Mesodermal cell (in vitro differentiated cells): ENCODE results near the gene EPHB1.

Experiments
- H3K27ac ChIP-seq: 2 replicates; pipeline ENCODE4 v1.7.0; 2013; ENCODE audit warnings: mild to moderate bottlenecking, low read depth, low read length, moderate library complexity; ENCODE audit not compliant: severe bottlenecking
- H3K36me3 ChIP-seq: 2 replicates; pipeline ENCODE4 v1.7.1; 2013; ENCODE audit warnings: mild to moderate bottlenecking, low read length, moderate library complexity; ENCODE audit not compliant: control insufficient read depth, insufficient read depth
- H3K4me1 ChIP-seq: one replicate; pipeline ENCODE4 v1.7.1; 2013; ENCODE audit warnings: mild to moderate bottlenecking, low read length; ENCODE audit not compliant: insufficient read depth, control insufficient read depth, poor library complexity, severe bottlenecking
- H3K4me3 ChIP-seq: 2 replicates; pipeline ENCODE4 v1.7.0; 2013; ENCODE audit warnings: low read length, control low read depth, mild to moderate bottlenecking; ENCODE audit not compliant: insufficient read depth, poor library complexity, severe bottlenecking; ENCODE audit errors: extremely low read depth
- H3K9me3 ChIP-seq: 2 replicates; pipeline ENCODE4 v1.7.1; 2013; ENCODE audit warnings: mild to moderate bottlenecking, low read length, moderate library complexity; ENCODE audit not compliant: control insufficient read depth
- WGBS, 2 experiments: methylation state at CpG; one replicate each; pipeline ENCODE4 v1.1.5; 2013; ENCODE audit warnings: missing lambda C conversion rate in 2 of 2; ENCODE audit not compliant: insufficient coverage in 2 of 2; 5-methylcytosine and 5-hydroxymethylcytosine counted together

Gene EPHB1

GRCh38 chr3:134905647-134905935 lies 110.5 kb downstream of the EPHB1 start:
- no peak overlapping the region for H3K27ac ChIP-seq
- no peaks in the 10 kb centered on the region for H3K4me1 ChIP-seq
- no peak overlapping the region for H3K4me3 ChIP-seq
- no peaks in the 10 kb centered on the region for H3K36me3 ChIP-seq
- no peaks in the 10 kb centered on the region for H3K9me3 ChIP-seq
- WGBS, 2 experiments, result 94 to 95% methylated on average over 2 of the region's 2 CpGs

GRCh38 chr3:134908271-134908670 lies 113.2 kb downstream of the EPHB1 start:
- Histone ChIP-seq H3K9me3 (no peaks in the 10 kb centered on the region), H3K27ac (no peak overlapping the region), H3K4me1 (no peaks in the 10 kb centered on the region), H3K36me3 (no peaks in the 10 kb centered on the region), H3K4me3 (no peak overlapping the region)
- WGBS, 2 experiments, result 73 to 80% methylated on average over 1 to 2 of the region's 2 CpGs

GRCh38 chr3:134910026-134910425 lies 115.0 kb downstream of the EPHB1 start:
- WGBS, 2 experiments, result 93 to 100% methylated on average over 1 to 2 of the region's 2 CpGs
- H3K27ac ChIP-seq, result no peak overlapping the region
- no peak overlapping the region for H3K4me3 ChIP-seq
- no peaks in the 10 kb centered on the region for H3K36me3 ChIP-seq
- no peaks in the 10 kb centered on the region for H3K9me3 ChIP-seq
- H3K4me1 ChIP-seq, result no peaks in the 10 kb centered on the region

GRCh38 chr3:134911586-134912548 lies 116.8 kb downstream of the EPHB1 start:
- 95% methylated on average over 9 to 10 of the region's 11 CpGs for WGBS, 2 experiments
- Histone ChIP-seq H3K36me3 (no peaks in the 10 kb centered on the region), H3K27ac (no peak overlapping the region), H3K4me3 (no peak overlapping the region), H3K9me3 (no peaks in the 10 kb centered on the region), H3K4me1 (no peaks in the 10 kb centered on the region)

- no peak overlapping the region for H3K4me3 ChIP-seq
- 92 to 94% methylated on average over 24 to 31 of the region's 37 CpGs for WGBS, 2 experiments
- no peak overlapping the region for H3K27ac ChIP-seq
- no peaks in the 10 kb centered on the region for H3K9me3 ChIP-seq
- no peaks in the 10 kb centered on the region for H3K36me3 ChIP-seq
- no peaks in the 10 kb centered on the region for H3K4me1 ChIP-seq
Observed at GRCh38 chr3:134916276-134916961, 121.4 kb downstream of the EPHB1 start.

GRCh38 chr3:134917631-134918030 lies 122.6 kb downstream of the EPHB1 start:
- H3K36me3 ChIP-seq, result no peaks in the 10 kb centered on the region
- no peak overlapping the region for H3K27ac ChIP-seq
- H3K4me1 ChIP-seq, result no peaks in the 10 kb centered on the region
- no peaks in the 10 kb centered on the region for H3K9me3 ChIP-seq
- H3K4me3 ChIP-seq, result no peak overlapping the region

- Histone ChIP-seq H3K9me3 (no peaks in the 10 kb centered on the region), H3K4me1 (no peaks in the 10 kb centered on the region), H3K4me3 (no peak overlapping the region), H3K27ac (no peak overlapping the region), H3K36me3 (no peaks in the 10 kb centered on the region)
- WGBS, 2 experiments, result no CpG with 5 or more reads among the region's 1 CpG
Observed at GRCh38 chr3:134918441-134918840, 123.4 kb downstream of the EPHB1 start.

- no peaks in the 10 kb centered on the region for H3K36me3 ChIP-seq
- H3K9me3 ChIP-seq, result no peaks in the 10 kb centered on the region
- 80 to 100% methylated on average over 1 of the region's 3 CpGs for WGBS, 2 experiments
- H3K4me1 ChIP-seq, result no peaks in the 10 kb centered on the region
- no peak overlapping the region for H3K4me3 ChIP-seq
- no peak overlapping the region for H3K27ac ChIP-seq
Observed at GRCh38 chr3:134922101-134922500, 127.0 kb downstream of the EPHB1 start.

- no peaks in the 10 kb centered on the region for H3K4me1 ChIP-seq
- H3K4me3 ChIP-seq, result no peak overlapping the region
- H3K36me3 ChIP-seq, result no peaks in the 10 kb centered on the region
- WGBS, 2 experiments, result 73 to 92% methylated on average over 2 to 6 of the region's 6 CpGs
- no peak overlapping the region for H3K27ac ChIP-seq
- H3K9me3 ChIP-seq, result no peaks in the 10 kb centered on the region
Observed at GRCh38 chr3:134922866-134923265, 127.8 kb downstream of the EPHB1 start.

- Histone ChIP-seq H3K9me3 (no peaks in the 10 kb centered on the region), H3K4me3 (no peak overlapping the region), H3K4me1 (no peaks in the 10 kb centered on the region), H3K36me3 (no peaks in the 10 kb centered on the region), H3K27ac (no peak overlapping the region)
- 100% methylated on average over 1 of the region's 1 CpG; no CpG with 5 or more reads in 1 of the 2 experiments for WGBS, 2 experiments
Observed at GRCh38 chr3:134923286-134923685, 128.2 kb downstream of the EPHB1 start.

- Histone ChIP-seq H3K9me3 (no peaks in the 10 kb centered on the region), H3K4me3 (no peak overlapping the region), H3K27ac (no peak overlapping the region), H3K36me3 (no peaks in the 10 kb centered on the region), H3K4me1 (no peaks in the 10 kb centered on the region)
- 80 to 86% methylated on average over 1 of the region's 1 CpG for WGBS, 2 experiments
Observed at GRCh38 chr3:134927599-134927998, 132.5 kb downstream of the EPHB1 start.
